Ectodermal cell (in vitro differentiated cells): Measurements from ENCODE around the gene ZNF728. TPM values are rescaled to one million over a fixed set of nuclear protein-coding genes. Genes with fewer than 3 reads are reported as not detected.
"Not testable (repeated sequence)": the region's sequence is repeated elsewhere in the genome, so short reads cannot be mapped to it uniquely, and the experiment has no call there.

Experiments used
- H3K27ac ChIP-seq: 2 replicates; pipeline ENCODE4 v1.7.0; 2013; ENCODE audit warnings: mild to moderate bottlenecking, low read depth, low read length; ENCODE audit not compliant: insufficient read depth, poor library complexity, severe bottlenecking
- H3K27me3 ChIP-seq: 2 replicates; pipeline ENCODE4 v1.7.0; 2013; ENCODE audit warnings: mild to moderate bottlenecking, low read length; ENCODE audit not compliant: insufficient read depth, control insufficient read depth, poor library complexity, severe bottlenecking
- H3K36me3 ChIP-seq: one replicate; pipeline ENCODE4 v1.7.0; 2013; ENCODE audit warnings: low read length; ENCODE audit not compliant: control insufficient read depth, insufficient read depth
- H3K4me1 ChIP-seq: one replicate; pipeline ENCODE4 v1.7.0; 2013; ENCODE audit warnings: low read length; ENCODE audit not compliant: control insufficient read depth, insufficient read depth
- H3K4me3 ChIP-seq: 2 replicates; pipeline ENCODE4 v1.7.0; 2013; ENCODE audit warnings: low read depth, low read length, control low read depth; ENCODE audit not compliant: insufficient read depth
- H3K9me3 ChIP-seq: 2 replicates; pipeline ENCODE4 v1.7.0; 2013; ENCODE audit warnings: mild to moderate bottlenecking, low read length, moderate library complexity; ENCODE audit not compliant: control insufficient read depth
- WGBS, 2 experiments: methylation state at CpG; one replicate each; pipeline ENCODE4 v1.1.7; 2013; ENCODE audit warnings: missing lambda C conversion rate in 2 of 2; 5-methylcytosine and 5-hydroxymethylcytosine counted together
- polyA plus RNA-seq, 4 experiments: library from polyadenylated mRNA; stranded (reverse); fragments of 50-300 nt; gene quantifications; one replicate each; pipeline ENCODE4 v1.2.3, GENCODE V29; 2013

The ZNF728 gene
- polyA plus RNA-seq (2013, experiment 1 of 4) = not detected
- 0.09 TPM for polyA plus RNA-seq (2013, experiment 2 of 4)
- polyA plus RNA-seq (2013, experiment 3 of 4) = not detected
- not detected for polyA plus RNA-seq (2013, experiment 4 of 4)

GRCh38 chr19:23002690-23003422 is at the start of gene ZNF728:
ZNF728 (minus strand) TSS chr19:23003176; CDS start chr19:23003030, 146 bp downstream.
- Histone ChIP-seq H3K27ac (no peak within 1 kb of the TSS), H3K4me1 (no peaks in the 10 kb centered on the region), H3K4me3 (no peak within 1 kb of the TSS), H3K27me3 (no peaks in the 10 kb centered on the region), H3K9me3 (peaks cover 5% of the 10 kb centered on the region), H3K36me3 (no peaks in the 10 kb centered on the region)
- 85 to 87% methylated on average over 46 of the region's 46 CpGs for WGBS, 2 experiments

- no peaks in the 10 kb centered on the region for H3K4me1 ChIP-seq
- H3K36me3 ChIP-seq = no peaks in the 10 kb centered on the region
- peaks cover 12% of the 10 kb centered on the region for H3K9me3 ChIP-seq
- no peaks in the 10 kb centered on the region for H3K27me3 ChIP-seq
- no peak overlapping the region for H3K27ac ChIP-seq
- H3K4me3 ChIP-seq = no peak overlapping the region
- WGBS, 2 experiments = 30 to 48% methylated on average over 1 of the region's 1 CpG
Observed at GRCh38 chr19:23052349-23052748, 49.4 kb upstream of the ZNF728 start.

DNA sequence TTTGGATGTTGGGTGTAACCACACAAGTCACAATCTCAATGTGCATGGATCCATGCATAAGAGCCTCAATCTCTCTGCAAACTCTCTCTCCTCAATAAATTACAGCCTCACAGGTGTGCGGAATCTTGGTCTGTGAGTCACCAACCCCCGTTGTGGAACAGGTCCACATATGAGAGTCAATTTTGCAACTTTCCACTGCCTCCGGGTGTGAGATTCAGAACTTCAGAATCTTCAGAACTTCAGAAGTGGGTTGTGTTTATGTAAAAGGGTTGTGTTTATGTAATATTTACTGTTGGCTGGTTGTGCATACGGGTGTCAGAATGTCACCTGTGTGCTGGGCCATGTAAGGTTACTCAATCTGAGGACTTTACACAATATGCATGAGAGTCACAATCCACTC is 46.3 kb upstream of the ZNF728 start:
- no peaks in the 10 kb centered on the region for H3K27me3 ChIP-seq
- 81 to 85% methylated on average over 4 of the region's 4 CpGs for WGBS, 2 experiments
- no peak overlapping the region for H3K4me3 ChIP-seq
- peaks cover 18% of the 10 kb centered on the region for H3K9me3 ChIP-seq
- no peaks in the 10 kb centered on the region for H3K36me3 ChIP-seq
- no peaks in the 10 kb centered on the region for H3K4me1 ChIP-seq
- H3K27ac ChIP-seq = no peak overlapping the region

DNA sequence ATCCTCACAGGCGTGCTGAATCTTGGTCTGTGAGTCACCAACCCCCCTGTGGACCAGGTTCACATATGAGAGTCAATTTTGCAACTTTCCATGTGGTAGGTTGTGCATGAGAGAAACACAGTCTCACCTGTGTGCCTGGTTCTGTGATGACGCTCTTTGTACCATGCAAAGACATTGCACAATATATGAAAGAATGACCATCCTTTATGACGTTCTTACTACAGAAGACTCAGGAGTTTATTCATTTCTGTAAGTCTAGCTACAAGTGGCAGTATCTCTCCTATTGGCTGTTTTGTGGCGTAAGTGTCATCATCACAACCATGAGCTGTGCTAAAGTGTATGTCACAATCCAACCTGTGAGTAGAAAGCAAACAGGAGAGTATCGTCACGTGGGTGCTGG is 43.8 kb upstream of the ZNF728 start:
- peaks cover 18% of the 10 kb centered on the region for H3K9me3 ChIP-seq

GRCh38 chr19:23033721-23034120 is 30.7 kb upstream of the ZNF728 start:
- Histone ChIP-seq H3K36me3 (no peaks in the 10 kb centered on the region), H3K27me3 (no peaks in the 10 kb centered on the region), H3K27ac (no peak overlapping the region), H3K9me3 (peaks cover 8% of the 10 kb centered on the region), H3K4me3 (no peak overlapping the region), H3K4me1 (no peaks in the 10 kb centered on the region)
- 51 to 58% methylated on average over 2 of the region's 2 CpGs for WGBS, 2 experiments

More for the DNA sequence above, 43.8 kb upstream of the ZNF728 start:
- Histone ChIP-seq H3K4me3 (no peak overlapping the region), H3K4me1 (no peaks in the 10 kb centered on the region), H3K27ac (no peak overlapping the region), H3K27me3 (no peaks in the 10 kb centered on the region), H3K36me3 (no peaks in the 10 kb centered on the region)
- 69 to 71% methylated on average over 6 of the region's 6 CpGs for WGBS, 2 experiments

DNA sequence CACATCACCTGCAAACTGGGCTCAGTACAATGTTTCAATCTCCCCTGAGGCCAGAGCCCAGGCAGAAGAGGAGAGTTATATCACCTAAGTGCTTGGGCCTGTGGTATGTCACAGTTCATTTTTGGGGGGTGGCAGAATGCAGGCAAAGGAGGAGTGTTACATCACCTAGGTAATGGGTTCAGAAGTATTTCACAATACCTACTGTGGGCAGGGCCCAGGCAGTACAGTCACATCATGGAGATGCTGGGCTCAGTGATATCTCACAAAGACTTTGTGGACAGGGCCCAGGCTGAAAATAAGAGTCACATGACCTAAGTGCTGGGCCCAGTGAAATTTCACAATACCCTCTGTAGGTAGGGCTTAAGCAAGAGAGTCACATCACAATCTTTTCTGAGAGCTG is 12.7 kb upstream of the ZNF728 start:
- Histone ChIP-seq H3K27ac (no peak overlapping the region), H3K36me3 (no peaks in the 10 kb centered on the region), H3K9me3 (peaks cover 5% of the 10 kb centered on the region), H3K27me3 (no peaks in the 10 kb centered on the region), H3K4me1 (no peaks in the 10 kb centered on the region), H3K4me3 (no peak overlapping the region)

DNA sequence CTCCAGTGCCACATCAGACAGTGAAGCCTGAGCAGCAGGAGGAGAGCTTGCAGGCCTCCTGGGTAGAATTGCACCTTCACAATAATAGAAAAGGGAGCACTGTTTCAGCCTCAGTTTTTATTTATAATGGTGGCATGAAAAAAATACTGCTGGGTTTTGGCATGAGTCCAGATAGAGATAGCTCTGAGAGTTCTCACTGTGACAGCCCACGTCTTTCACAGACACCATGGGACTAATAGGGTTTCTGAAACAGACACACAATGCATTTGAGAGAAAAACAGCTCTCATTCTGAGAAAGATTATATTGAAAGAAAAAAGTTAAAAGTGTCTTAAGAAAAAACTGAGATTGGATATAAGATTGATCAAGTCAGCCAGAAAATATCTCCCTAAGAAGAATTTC is 8.0 kb downstream of the ZNF728 start:
- H3K9me3 ChIP-seq, H3K27me3 ChIP-seq, H3K36me3 ChIP-seq, H3K4me1 ChIP-seq, H3K27ac ChIP-seq, H3K4me3 ChIP-seq: not testable (repeated sequence)
- WGBS, 2 experiments = 24 to 37% methylated on average over 1 of the region's 1 CpG

- WGBS, 2 experiments = 76 to 89% methylated on average over 1 to 2 of the region's 2 CpGs
- Histone ChIP-seq H3K4me1 (no peaks in the 10 kb centered on the region), H3K27me3 (no peaks in the 10 kb centered on the region), H3K27ac (no peak overlapping the region), H3K4me3 (no peak overlapping the region), H3K9me3 (peaks cover 3% of the 10 kb centered on the region), H3K36me3 (no peaks in the 10 kb centered on the region)
Observed at GRCh38 chr19:22976248-22976647, 26.7 kb downstream of the ZNF728 start.

- H3K36me3 ChIP-seq, H3K27ac ChIP-seq, H3K9me3 ChIP-seq, H3K27me3 ChIP-seq, H3K4me1 ChIP-seq, H3K4me3 ChIP-seq: not testable (repeated sequence)
- WGBS, 2 experiments = 69 to 88% methylated on average over 1 of the region's 1 CpG
Observed at GRCh38 chr19:22975546-22976136, 27.3 kb downstream of the ZNF728 start.

DNA sequence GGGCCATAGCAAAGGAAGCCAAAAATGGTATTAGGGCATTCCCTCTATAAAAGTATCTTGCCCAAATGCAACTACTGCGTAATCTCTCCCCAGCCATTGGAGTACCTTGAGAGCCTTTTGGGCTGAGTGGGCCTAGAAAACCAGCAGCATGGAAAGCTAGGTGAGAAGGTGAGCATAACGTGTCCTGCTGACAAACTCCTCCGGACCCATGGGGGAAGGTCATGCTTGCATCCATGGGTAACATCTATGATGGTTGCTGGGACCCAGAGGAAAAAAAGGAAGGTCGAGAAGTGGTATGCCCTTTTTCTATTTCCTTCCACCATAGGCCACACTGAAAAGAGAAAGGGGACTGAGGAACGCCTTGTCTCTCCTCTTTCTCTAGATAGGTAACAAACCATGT is 57.4 kb downstream of the ZNF728 start:
- Histone ChIP-seq H3K9me3 (peaks cover 14% of the 10 kb centered on the region), H3K27me3 (no peaks in the 10 kb centered on the region), H3K4me3 (no peak overlapping the region), H3K36me3 (no peaks in the 10 kb centered on the region), H3K4me1 (no peaks in the 10 kb centered on the region), H3K27ac (no peak overlapping the region)
- 65 to 69% methylated on average over 5 of the region's 5 CpGs for WGBS, 2 experiments
